WTC11 (cell line): ENCODE measurements around the gene STAT3. TPM values are rescaled to one million over a fixed set of nuclear protein-coding genes. Genes with fewer than 3 reads are reported as not detected.

Source experiments
- ATAC-seq: fragments of 200-7000 bp; cut with Tn5 transposase; 2 replicates; pipeline ENCODE4 v1.10.0; 2021; ENCODE audit warnings: mild to moderate bottlenecking, moderate library complexity
- CTCF ChIA-PET: fragments of 300-600 bp; sonication (Branson Sonifier 250); formaldehyde crosslinking; loops from one replicate; lab custom pipeline; 2021; ENCODE audit warnings: antibody characterized with exemption; lab: Charles Lee
- POLR2A ChIA-PET: fragments of 350-600 bp; sonication (Branson Sonifier 250); formaldehyde crosslinking; loops from one replicate; lab custom pipeline; 2021; ENCODE audit warnings: antibody characterized with exemption; lab: Charles Lee
- DNase-seq: peaks from one replicate; pipeline ENCODE4 v3.0.0; 2021; ENCODE audit warnings: low spot score
- H3K27ac Mint-ChIP-seq: 2 replicates; pipeline ENCODE4 v1.8.0; 2021; ENCODE audit warnings: mixed read lengths
- H3K27me3 Mint-ChIP-seq: 2 replicates; pipeline ENCODE4 v1.8.0; 2021; ENCODE audit warnings: low read depth, mild to moderate bottlenecking, moderate library complexity, mixed read lengths
- H3K36me3 Mint-ChIP-seq: 2 replicates; pipeline ENCODE4 v1.8.0; 2021; ENCODE audit warnings: mixed read lengths
- H3K4me1 Mint-ChIP-seq: 2 replicates; pipeline ENCODE4 v1.8.0; 2022; ENCODE audit warnings: mixed read lengths
- H3K4me3 Mint-ChIP-seq: 2 replicates; pipeline ENCODE4 v1.8.0; 2021; ENCODE audit warnings: mild to moderate bottlenecking, moderate library complexity, mixed read lengths
- H3K9me3 Mint-ChIP-seq: 2 replicates; pipeline ENCODE4 v1.8.0; 2021; ENCODE audit warnings: mixed read lengths
- CREB1 ChIP-seq: sonication (generic); formaldehyde crosslinking; IDR thresholded peaks from 2 replicates; pipeline ENCODE4 v1.8.0; 2023; ENCODE audit warnings: mild to moderate bottlenecking, missing genetic modification reagents
- CREM ChIP-seq: sonication (generic); formaldehyde crosslinking; IDR thresholded peaks from 2 replicates; pipeline ENCODE4 v1.8.1; 2022; ENCODE audit warnings: mild to moderate bottlenecking, missing genetic modification reagents, moderate library complexity
- FOXP1 ChIP-seq: sonication (generic); formaldehyde crosslinking; IDR thresholded peaks from 2 replicates; pipeline ENCODE4 v1.8.0; 2022; ENCODE audit warnings: missing genetic modification reagents, mild to moderate bottlenecking, moderate library complexity, borderline replicate concordance
- JAZF1 ChIP-seq: fragments of 250-450 bp; sonication (Bioruptor Pico); IDR thresholded peaks from 2 replicates; pipeline ENCODE4 v1.9.0; 2021; ENCODE audit warnings: moderate library complexity, mild to moderate bottlenecking, inconsistent platforms
- MXD4 ChIP-seq: fragments of 250-450 bp; sonication (Bioruptor Pico); IDR thresholded peaks from 2 replicates; pipeline ENCODE4 v1.8.0; 2021; ENCODE audit warnings: mild to moderate bottlenecking, moderate library complexity, borderline replicate concordance
- NFATC4 ChIP-seq: fragments of 250-450 bp; sonication (Bioruptor Pico); IDR thresholded peaks from 2 replicates; pipeline ENCODE4 v1.9.0; 2021; ENCODE audit warnings: mild to moderate bottlenecking
- NFE2L1 ChIP-seq: sonication (generic); formaldehyde crosslinking; IDR thresholded peaks from 2 replicates; pipeline ENCODE4 v1.8.1; 2023; ENCODE audit warnings: missing genetic modification reagents
- NR2C2 ChIP-seq: sonication (generic); formaldehyde crosslinking; IDR thresholded peaks from 2 replicates; pipeline ENCODE4 v1.8.0; 2022; ENCODE audit warnings: mild to moderate bottlenecking, missing genetic modification reagents
- SOX15 ChIP-seq: fragments of 250-450 bp; sonication (Bioruptor Pico); IDR thresholded peaks from 2 replicates; pipeline ENCODE4 v1.9.0; 2021; ENCODE audit warnings: mild to moderate bottlenecking
- ZMAT4 ChIP-seq: fragments of 250-450 bp; sonication (Bioruptor Pico); IDR thresholded peaks from 2 replicates; pipeline ENCODE4 v1.9.0; 2021; ENCODE audit warnings: mild to moderate bottlenecking
- ZNF219 ChIP-seq: sonication (generic); formaldehyde crosslinking; IDR thresholded peaks from 2 replicates; pipeline ENCODE4 v1.8.0; 2023; ENCODE audit warnings: missing genetic modification reagents, mild to moderate bottlenecking, borderline replicate concordance
- ZNF532 ChIP-seq: fragments of 250-450 bp; sonication (Bioruptor Pico); IDR thresholded peaks from 2 replicates; pipeline ENCODE4 v1.9.0; 2021; ENCODE audit warnings: mild to moderate bottlenecking, borderline replicate concordance
- ZSCAN18 ChIP-seq: fragments of 250-450 bp; sonication (Bioruptor Pico); IDR thresholded peaks from 2 replicates; pipeline ENCODE4 v2.1.2; 2022; ENCODE audit warnings: mild to moderate bottlenecking, moderate library complexity
- total RNA-seq: library from RNA; stranded (reverse); gene quantifications from 3 replicates; pipeline ENCODE4 v1.2.3, GENCODE V29; 2021
- TF ChIP-seq, protein P1 (sequence below): sonication (generic); formaldehyde crosslinking; IDR thresholded peaks from 2 replicates; pipeline ENCODE4 v1.8.1; 2023; ENCODE audit warnings: mild to moderate bottlenecking, missing genetic modification reagents
- TF ChIP-seq, protein P2 (sequence below): sonication (generic); formaldehyde crosslinking; IDR thresholded peaks from 2 replicates; pipeline ENCODE4 v1.8.1; 2023; ENCODE audit warnings: mild to moderate bottlenecking, missing genetic modification reagents, borderline replicate concordance
- TF ChIP-seq, protein P3 (sequence below): sonication (generic); formaldehyde crosslinking; conservative IDR thresholded peaks from 2 replicates; pipeline ENCODE4 v1.8.1; 2023; ENCODE audit warnings: mild to moderate bottlenecking, low read depth, missing genetic modification reagents, moderate library complexity
- TF ChIP-seq, protein P4 (sequence below): sonication (generic); formaldehyde crosslinking; IDR thresholded peaks from 2 replicates; pipeline ENCODE4 v1.8.1; 2023; ENCODE audit warnings: mild to moderate bottlenecking, missing genetic modification reagents

Gene STAT3
- total RNA-seq, 1 experiment from 2014 or later, result 98.0 TPM

DNA sequence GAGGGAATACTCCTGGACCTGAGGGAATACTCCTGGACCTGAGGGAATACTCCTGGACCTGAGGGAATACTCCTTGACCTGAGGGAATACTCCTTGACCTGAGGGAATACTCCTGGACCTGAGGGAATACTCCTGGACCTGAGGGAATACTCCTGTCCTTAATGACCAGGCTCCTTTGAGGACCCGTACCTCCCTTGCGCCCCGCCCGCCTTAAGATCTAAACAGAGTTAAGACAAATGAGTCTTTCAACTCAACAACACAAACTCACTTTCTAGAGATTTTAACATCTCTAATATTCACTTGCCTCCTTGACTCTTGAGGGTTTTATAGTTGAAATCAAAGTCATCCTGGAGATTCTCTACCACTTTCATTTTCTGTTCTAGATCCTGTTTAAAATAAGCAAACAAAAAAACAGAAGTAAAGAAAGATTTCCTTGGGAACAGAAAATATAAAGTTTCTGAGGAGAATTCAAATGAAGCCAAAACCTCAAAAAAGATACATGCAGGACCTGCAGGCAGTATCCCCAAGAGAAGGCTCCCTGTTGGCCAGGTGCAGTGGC, 49.7 kb downstream of the STAT3 start (continued):
- TF ChIP-seq, protein P1, sequence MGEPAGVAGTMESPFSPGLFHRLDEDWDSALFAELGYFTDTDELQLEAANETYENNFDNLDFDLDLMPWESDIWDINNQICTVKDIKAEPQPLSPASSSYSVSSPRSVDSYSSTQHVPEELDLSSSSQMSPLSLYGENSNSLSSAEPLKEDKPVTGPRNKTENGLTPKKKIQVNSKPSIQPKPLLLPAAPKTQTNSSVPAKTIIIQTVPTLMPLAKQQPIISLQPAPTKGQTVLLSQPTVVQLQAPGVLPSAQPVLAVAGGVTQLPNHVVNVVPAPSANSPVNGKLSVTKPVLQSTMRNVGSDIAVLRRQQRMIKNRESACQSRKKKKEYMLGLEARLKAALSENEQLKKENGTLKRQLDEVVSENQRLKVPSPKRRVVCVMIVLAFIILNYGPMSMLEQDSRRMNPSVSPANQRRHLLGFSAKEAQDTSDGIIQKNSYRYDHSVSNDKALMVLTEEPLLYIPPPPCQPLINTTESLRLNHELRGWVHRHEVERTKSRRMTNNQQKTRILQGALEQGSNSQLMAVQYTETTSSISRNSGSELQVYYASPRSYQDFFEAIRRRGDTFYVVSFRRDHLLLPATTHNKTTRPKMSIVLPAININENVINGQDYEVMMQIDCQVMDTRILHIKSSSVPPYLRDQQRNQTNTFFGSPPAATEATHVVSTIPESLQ (CRISPR knock-in tag), result no peak
- TF ChIP-seq NR2C2 (CRISPR knock-in tag), result no peak
- no peak for TF ChIP-seq ZSCAN18 (CRISPR knock-in tag)
- no peak for TF ChIP-seq NFE2L1
- no peak for TF ChIP-seq CREM (CRISPR knock-in tag)
- no peak for TF ChIP-seq MXD4 (CRISPR knock-in tag)
- no peak for TF ChIP-seq SOX15 (CRISPR knock-in tag)
- TF ChIP-seq, protein P2, sequence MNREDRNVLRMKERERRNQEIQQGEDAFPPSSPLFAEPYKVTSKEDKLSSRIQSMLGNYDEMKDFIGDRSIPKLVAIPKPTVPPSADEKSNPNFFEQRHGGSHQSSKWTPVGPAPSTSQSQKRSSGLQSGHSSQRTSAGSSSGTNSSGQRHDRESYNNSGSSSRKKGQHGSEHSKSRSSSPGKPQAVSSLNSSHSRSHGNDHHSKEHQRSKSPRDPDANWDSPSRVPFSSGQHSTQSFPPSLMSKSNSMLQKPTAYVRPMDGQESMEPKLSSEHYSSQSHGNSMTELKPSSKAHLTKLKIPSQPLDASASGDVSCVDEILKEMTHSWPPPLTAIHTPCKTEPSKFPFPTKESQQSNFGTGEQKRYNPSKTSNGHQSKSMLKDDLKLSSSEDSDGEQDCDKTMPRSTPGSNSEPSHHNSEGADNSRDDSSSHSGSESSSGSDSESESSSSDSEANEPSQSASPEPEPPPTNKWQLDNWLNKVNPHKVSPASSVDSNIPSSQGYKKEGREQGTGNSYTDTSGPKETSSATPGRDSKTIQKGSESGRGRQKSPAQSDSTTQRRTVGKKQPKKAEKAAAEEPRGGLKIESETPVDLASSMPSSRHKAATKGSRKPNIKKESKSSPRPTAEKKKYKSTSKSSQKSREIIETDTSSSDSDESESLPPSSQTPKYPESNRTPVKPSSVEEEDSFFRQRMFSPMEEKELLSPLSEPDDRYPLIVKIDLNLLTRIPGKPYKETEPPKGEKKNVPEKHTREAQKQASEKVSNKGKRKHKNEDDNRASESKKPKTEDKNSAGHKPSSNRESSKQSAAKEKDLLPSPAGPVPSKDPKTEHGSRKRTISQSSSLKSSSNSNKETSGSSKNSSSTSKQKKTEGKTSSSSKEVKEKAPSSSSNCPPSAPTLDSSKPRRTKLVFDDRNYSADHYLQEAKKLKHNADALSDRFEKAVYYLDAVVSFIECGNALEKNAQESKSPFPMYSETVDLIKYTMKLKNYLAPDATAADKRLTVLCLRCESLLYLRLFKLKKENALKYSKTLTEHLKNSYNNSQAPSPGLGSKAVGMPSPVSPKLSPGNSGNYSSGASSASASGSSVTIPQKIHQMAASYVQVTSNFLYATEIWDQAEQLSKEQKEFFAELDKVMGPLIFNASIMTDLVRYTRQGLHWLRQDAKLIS (CRISPR knock-in tag), result no peak

DNA sequence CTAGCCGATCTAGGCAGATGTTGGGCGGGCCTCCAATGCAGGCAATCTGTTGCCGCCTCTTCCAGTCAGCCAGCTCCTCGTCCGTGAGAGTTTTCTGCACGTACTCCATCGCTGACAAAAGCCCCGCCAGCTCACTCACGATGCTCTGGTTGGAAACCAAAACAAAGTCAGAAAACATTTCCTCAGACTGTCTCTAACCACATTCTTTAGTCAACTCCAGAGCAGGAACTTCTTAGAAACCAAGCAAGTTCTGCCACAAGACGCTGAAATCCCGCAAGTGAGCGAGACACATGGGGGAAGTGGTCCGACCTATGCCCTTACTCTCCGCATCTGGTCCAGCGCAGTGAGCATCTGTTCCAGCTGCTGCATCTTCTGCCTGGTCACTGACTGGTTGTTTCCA, 50.8 kb downstream of the STAT3 start:
- ChIA-PET POLR2A (no interaction called here), CTCF (interaction anchor here (0.6 to 1.8 kb wide), 2 partner anchors 25 to 841 kb away, joined by 3 to 6 read pairs; no protein-coding TSS in a partner anchor)
- ATAC-seq, result no peak
- no peak for DNase-seq
- H3K9me3 Mint-ChIP-seq, result no peaks in the 10 kb centered on the region
- no peaks in the 10 kb centered on the region for H3K27me3 Mint-ChIP-seq
- H3K36me3 Mint-ChIP-seq, result peaks cover 59% of the 10 kb centered on the region
- H3K4me1 Mint-ChIP-seq, result no peaks in the 10 kb centered on the region
- no peak overlapping the region for H3K4me3 Mint-ChIP-seq
- no peak overlapping the region for H3K27ac Mint-ChIP-seq
- TF ChIP-seq, protein P1 (CRISPR knock-in tag), result no peak
- TF ChIP-seq, protein P3, sequence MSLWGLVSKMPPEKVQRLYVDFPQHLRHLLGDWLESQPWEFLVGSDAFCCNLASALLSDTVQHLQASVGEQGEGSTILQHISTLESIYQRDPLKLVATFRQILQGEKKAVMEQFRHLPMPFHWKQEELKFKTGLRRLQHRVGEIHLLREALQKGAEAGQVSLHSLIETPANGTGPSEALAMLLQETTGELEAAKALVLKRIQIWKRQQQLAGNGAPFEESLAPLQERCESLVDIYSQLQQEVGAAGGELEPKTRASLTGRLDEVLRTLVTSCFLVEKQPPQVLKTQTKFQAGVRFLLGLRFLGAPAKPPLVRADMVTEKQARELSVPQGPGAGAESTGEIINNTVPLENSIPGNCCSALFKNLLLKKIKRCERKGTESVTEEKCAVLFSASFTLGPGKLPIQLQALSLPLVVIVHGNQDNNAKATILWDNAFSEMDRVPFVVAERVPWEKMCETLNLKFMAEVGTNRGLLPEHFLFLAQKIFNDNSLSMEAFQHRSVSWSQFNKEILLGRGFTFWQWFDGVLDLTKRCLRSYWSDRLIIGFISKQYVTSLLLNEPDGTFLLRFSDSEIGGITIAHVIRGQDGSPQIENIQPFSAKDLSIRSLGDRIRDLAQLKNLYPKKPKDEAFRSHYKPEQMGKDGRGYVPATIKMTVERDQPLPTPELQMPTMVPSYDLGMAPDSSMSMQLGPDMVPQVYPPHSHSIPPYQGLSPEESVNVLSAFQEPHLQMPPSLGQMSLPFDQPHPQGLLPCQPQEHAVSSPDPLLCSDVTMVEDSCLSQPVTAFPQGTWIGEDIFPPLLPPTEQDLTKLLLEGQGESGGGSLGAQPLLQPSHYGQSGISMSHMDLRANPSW (CRISPR knock-in tag), result no peak
- TF ChIP-seq JAZF1, result no peak
- TF ChIP-seq ZMAT4, result no peak
- TF ChIP-seq, protein P4, sequence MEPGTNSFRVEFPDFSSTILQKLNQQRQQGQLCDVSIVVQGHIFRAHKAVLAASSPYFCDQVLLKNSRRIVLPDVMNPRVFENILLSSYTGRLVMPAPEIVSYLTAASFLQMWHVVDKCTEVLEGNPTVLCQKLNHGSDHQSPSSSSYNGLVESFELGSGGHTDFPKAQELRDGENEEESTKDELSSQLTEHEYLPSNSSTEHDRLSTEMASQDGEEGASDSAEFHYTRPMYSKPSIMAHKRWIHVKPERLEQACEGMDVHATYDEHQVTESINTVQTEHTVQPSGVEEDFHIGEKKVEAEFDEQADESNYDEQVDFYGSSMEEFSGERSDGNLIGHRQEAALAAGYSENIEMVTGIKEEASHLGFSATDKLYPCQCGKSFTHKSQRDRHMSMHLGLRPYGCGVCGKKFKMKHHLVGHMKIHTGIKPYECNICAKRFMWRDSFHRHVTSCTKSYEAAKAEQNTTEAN (CRISPR knock-in tag), result no peak
- no peak for TF ChIP-seq NFATC4
- TF ChIP-seq FOXP1 (CRISPR knock-in tag), result no peak
- no peak for TF ChIP-seq ZNF219
- no peak for TF ChIP-seq CREB1 (CRISPR knock-in tag)
- no peak for TF ChIP-seq ZNF532 (CRISPR knock-in tag)
